ENCODE results near the gene DERA. TPM values are rescaled to one million over a fixed set of nuclear protein-coding genes. Genes with fewer than 3 reads are reported as not detected.

DERA gene
- total and polyA plus RNA-seq, 2 experiments from 2014 or later = 57.2 to 64.7 TPM

- WGBS (ENCODE audit: low lambda C conversion rate, missing lambda C conversion rate) = 99% methylated on average over 3 of the region's 3 CpGs
- Histone ChIP-seq H2AFZ (no peak overlapping the region), H3K36me3 (replicated peaks; ENCODE audit: insufficient read depth, low read depth) (no peaks in the 10 kb centered on the region), H3K4me2 (no peak overlapping the region), H3K27ac (no peak overlapping the region), H3K4me1 (ENCODE audit: insufficient read depth) (no peaks in the 10 kb centered on the region), H3K27me3 (no peaks in the 10 kb centered on the region), H3K4me3 (no peak overlapping the region), H3K79me2 (peaks cover 50% of the 10 kb centered on the region), H3K9me2 (replicated peaks; ENCODE audit: insufficient read depth) (no peaks in the 10 kb centered on the region), H4K20me1 (ENCODE audit: insufficient read depth, poor library complexity, severe bottlenecking) (no peaks in the 10 kb centered on the region), H3K9me3 (ENCODE audit: low read depth) (no peaks in the 10 kb centered on the region)
- DNase-seq (ENCODE audit: low spot score) = no peak
- no peak for TF ChIP-seq CTCF (IDR thresholded peaks at IDR 0.05; ENCODE audit: poor library complexity)
- no peak for TF ChIP-seq EZH2phosphoT487 (IDR thresholded peaks at IDR 0.05; ENCODE audit: low read depth, severe bottlenecking, unreplicated experiment)
- no peak for TF ChIP-seq EZH2 (IDR thresholded peaks at IDR 0.05; ENCODE audit: borderline replicate concordance)
These were observed 21.8 kb downstream of the DERA start for GRCh38 chr12:15932971-15933370.

- no peaks in the 10 kb centered on the region for H3K4me1 ChIP-seq (ENCODE audit: insufficient read depth)
- H3K9me2 ChIP-seq (replicated peaks; ENCODE audit: insufficient read depth) = no peaks in the 10 kb centered on the region
- H3K27ac ChIP-seq = no peak overlapping the region
- no peaks in the 10 kb centered on the region for H3K36me3 ChIP-seq (replicated peaks; ENCODE audit: insufficient read depth, low read depth)
- no peaks in the 10 kb centered on the region for H4K20me1 ChIP-seq (ENCODE audit: insufficient read depth, poor library complexity, severe bottlenecking)
- 90% methylated on average over 3 of the region's 3 CpGs for WGBS (ENCODE audit: low lambda C conversion rate, missing lambda C conversion rate)
- no peaks in the 10 kb centered on the region for H3K27me3 ChIP-seq
- TF ChIP-seq CTCF (IDR thresholded peaks at IDR 0.05; ENCODE audit: poor library complexity) (no peak), EZH2phosphoT487 (IDR thresholded peaks at IDR 0.05; ENCODE audit: low read depth, severe bottlenecking, unreplicated experiment) (no peak), EZH2 (IDR thresholded peaks at IDR 0.05; ENCODE audit: borderline replicate concordance) (no peak)
- H3K79me2 ChIP-seq = peaks cover 51% of the 10 kb centered on the region
- no peak overlapping the region for H3K4me3 ChIP-seq
- no peaks in the 10 kb centered on the region for H3K9me3 ChIP-seq (ENCODE audit: low read depth)
- H2AFZ ChIP-seq = no peak overlapping the region
- no peak overlapping the region for H3K4me2 ChIP-seq
- DNase-seq (ENCODE audit: low spot score) = no peak
These were observed 22.6 kb downstream of the DERA start for GRCh38 chr12:15933751-15934150.

- H3K9me2 ChIP-seq (replicated peaks; ENCODE audit: insufficient read depth) = no peaks in the 10 kb centered on the region
- H3K4me2 ChIP-seq = no peak overlapping the region
- no peak overlapping the region for H2AFZ ChIP-seq
- H4K20me1 ChIP-seq (ENCODE audit: insufficient read depth, poor library complexity, severe bottlenecking) = no peaks in the 10 kb centered on the region
- H3K9me3 ChIP-seq (ENCODE audit: low read depth) = no peaks in the 10 kb centered on the region
- H3K4me3 ChIP-seq = no peak overlapping the region
- H3K27me3 ChIP-seq = no peaks in the 10 kb centered on the region
- no peak for TF ChIP-seq EZH2 (IDR thresholded peaks at IDR 0.05; ENCODE audit: borderline replicate concordance)
- TF ChIP-seq EZH2phosphoT487 (IDR thresholded peaks at IDR 0.05; ENCODE audit: low read depth, severe bottlenecking, unreplicated experiment) = no peak
- no peak for TF ChIP-seq CTCF (IDR thresholded peaks at IDR 0.05; ENCODE audit: poor library complexity)
- peaks cover 55% of the 10 kb centered on the region for H3K79me2 ChIP-seq
- DNase-seq (ENCODE audit: low spot score) = no peak
- 95% methylated on average over 3 of the region's 3 CpGs for WGBS (ENCODE audit: low lambda C conversion rate, missing lambda C conversion rate)
- H3K27ac ChIP-seq = no peak overlapping the region
- no peaks in the 10 kb centered on the region for H3K4me1 ChIP-seq (ENCODE audit: insufficient read depth)
- no peaks in the 10 kb centered on the region for H3K36me3 ChIP-seq (replicated peaks; ENCODE audit: insufficient read depth, low read depth)
These were observed 25.6 kb downstream of the DERA start for GRCh38 chr12:15936751-15937150.

GRCh38 chr12:15937902-15938301 is 26.8 kb downstream of the DERA start:
- Histone ChIP-seq H3K79me2 (peaks cover 58% of the 10 kb centered on the region), H3K4me2 (no peak overlapping the region)
- TF ChIP-seq EZH2phosphoT487 (IDR thresholded peaks at IDR 0.05; ENCODE audit: low read depth, severe bottlenecking, unreplicated experiment) = no peak
- TF ChIP-seq EZH2 (IDR thresholded peaks at IDR 0.05; ENCODE audit: borderline replicate concordance) = no peak
- no peak for TF ChIP-seq CTCF (IDR thresholded peaks at IDR 0.05; ENCODE audit: poor library complexity)

More at GRCh38 chr12:15937902-15938301, 26.8 kb downstream of the DERA start:
- Histone ChIP-seq H3K27ac (no peak overlapping the region), H4K20me1 (ENCODE audit: insufficient read depth, poor library complexity, severe bottlenecking) (no peaks in the 10 kb centered on the region), H3K36me3 (replicated peaks; ENCODE audit: insufficient read depth, low read depth) (no peaks in the 10 kb centered on the region), H3K27me3 (no peaks in the 10 kb centered on the region), H3K4me3 (no peak overlapping the region), H3K9me3 (ENCODE audit: low read depth) (no peaks in the 10 kb centered on the region), H3K9me2 (replicated peaks; ENCODE audit: insufficient read depth) (no peaks in the 10 kb centered on the region), H3K4me1 (ENCODE audit: insufficient read depth) (no peaks in the 10 kb centered on the region), H2AFZ (no peak overlapping the region)
- no peak for DNase-seq (ENCODE audit: low spot score)

Measured in hepatocyte (in vitro differentiated cells).